Activated T-helper 17 cell treated with anti-CD3 and anti-CD28 coated beads, Interleukin-2, amount 50 U/mL, for 72 hours (primary cell): ENCODE results near the gene SPRED1. TPM values are rescaled to one million over a fixed set of nuclear protein-coding genes. Genes with fewer than 3 reads are reported as not detected.

Experiments used
- ATAC-seq: fragments of 150-1000 bp; cut with Tn5 transposase; replicated peaks from 2 replicates; pipeline ENCODE4 v1.10.0; 2021; ENCODE audit warnings: mild to moderate bottlenecking, moderate library complexity
- H3K27ac Mint-ChIP-seq: one replicate; pipeline ENCODE4 v1.8.0; 2022; ENCODE audit warnings: mixed read lengths
- H3K27me3 Mint-ChIP-seq: one replicate; pipeline ENCODE4 v1.8.0; 2022; ENCODE audit warnings: mixed read lengths
- H3K36me3 Mint-ChIP-seq: one replicate; pipeline ENCODE4 v1.8.0; 2022; ENCODE audit warnings: low read depth, mild to moderate bottlenecking, mixed read lengths
- H3K4me1 Mint-ChIP-seq: one replicate; pipeline ENCODE4 v1.8.0; 2022; ENCODE audit warnings: mixed read lengths
- H3K4me3 Mint-ChIP-seq: one replicate; pipeline ENCODE4 v1.8.0; 2022; ENCODE audit warnings: mild to moderate bottlenecking, mixed read lengths
- H3K9me3 Mint-ChIP-seq: one replicate; pipeline ENCODE4 v1.8.0; 2022; ENCODE audit warnings: mixed read lengths
- total RNA-seq, 2 donors: library from RNA; stranded (reverse); gene quantifications; one replicate each; pipeline ENCODE4 v1.2.3, GENCODE V29; 2022

SPRED1 gene
- total RNA-seq, 2 donors from 2014 or later, result 0.09 to 0.19 TPM

GRCh38 chr15:38281031-38281430 is 28.4 kb downstream of the SPRED1 start:
- Mint-ChIP-seq H3K36me3 (no peaks in the 10 kb centered on the region), H3K9me3 (no peaks in the 10 kb centered on the region), H3K4me3 (no peak overlapping the region), H3K27ac (no peak overlapping the region), H3K27me3 (peaks cover 28% of the 10 kb centered on the region), H3K4me1 (no peaks in the 10 kb centered on the region)
- ATAC-seq, result no peak

- H3K27ac Mint-ChIP-seq, result no peak overlapping the region
- no peaks in the 10 kb centered on the region for H3K4me1 Mint-ChIP-seq
- ATAC-seq, result no peak
- peaks cover 32% of the 10 kb centered on the region for H3K27me3 Mint-ChIP-seq
- H3K36me3 Mint-ChIP-seq, result no peaks in the 10 kb centered on the region
- H3K9me3 Mint-ChIP-seq, result no peaks in the 10 kb centered on the region
- no peak overlapping the region for H3K4me3 Mint-ChIP-seq
Observed at GRCh38 chr15:38283010-38283409, 30.4 kb downstream of the SPRED1 start.

GRCh38 chr15:38285456-38285855 is 32.8 kb downstream of the SPRED1 start:
- peaks cover 28% of the 10 kb centered on the region for H3K27me3 Mint-ChIP-seq
- no peaks in the 10 kb centered on the region for H3K4me1 Mint-ChIP-seq
- no peaks in the 10 kb centered on the region for H3K9me3 Mint-ChIP-seq
- H3K4me3 Mint-ChIP-seq, result no peak overlapping the region
- ATAC-seq, result no peak
- H3K27ac Mint-ChIP-seq, result no peak overlapping the region
- H3K36me3 Mint-ChIP-seq, result no peaks in the 10 kb centered on the region

GRCh38 chr15:38294126-38294525 is 41.5 kb downstream of the SPRED1 start:
- no peak for ATAC-seq
- no peaks in the 10 kb centered on the region for H3K36me3 Mint-ChIP-seq
- no peak overlapping the region for H3K4me3 Mint-ChIP-seq
- no peak overlapping the region for H3K27ac Mint-ChIP-seq
- no peaks in the 10 kb centered on the region for H3K4me1 Mint-ChIP-seq
- H3K9me3 Mint-ChIP-seq, result no peaks in the 10 kb centered on the region
- peaks cover 30% of the 10 kb centered on the region for H3K27me3 Mint-ChIP-seq

GRCh38 chr15:38297623-38298388 is 45.2 kb downstream of the SPRED1 start:
- H3K4me3 Mint-ChIP-seq, result no peak overlapping the region
- H3K36me3 Mint-ChIP-seq, result no peaks in the 10 kb centered on the region
- peaks cover 30% of the 10 kb centered on the region for H3K27me3 Mint-ChIP-seq
- H3K27ac Mint-ChIP-seq, result no peak overlapping the region
- no peaks in the 10 kb centered on the region for H3K9me3 Mint-ChIP-seq
- peak; percentile 84 for ATAC-seq
- H3K4me1 Mint-ChIP-seq, result no peaks in the 10 kb centered on the region

- ATAC-seq, result no peak
- no peaks in the 10 kb centered on the region for H3K4me1 Mint-ChIP-seq
- H3K4me3 Mint-ChIP-seq, result no peak overlapping the region
- H3K27ac Mint-ChIP-seq, result no peak overlapping the region
- no peaks in the 10 kb centered on the region for H3K9me3 Mint-ChIP-seq
- peaks cover 24% of the 10 kb centered on the region for H3K27me3 Mint-ChIP-seq
- H3K36me3 Mint-ChIP-seq, result no peaks in the 10 kb centered on the region
Observed at GRCh38 chr15:38299216-38299615, 46.6 kb downstream of the SPRED1 start.

- Mint-ChIP-seq H3K27me3 (peaks cover 29% of the 10 kb centered on the region), H3K9me3 (no peaks in the 10 kb centered on the region), H3K4me1 (no peaks in the 10 kb centered on the region), H3K36me3 (no peaks in the 10 kb centered on the region), H3K4me3 (no peak overlapping the region), H3K27ac (no peak overlapping the region)
- peak; percentile 58 for ATAC-seq
Observed at GRCh38 chr15:38300395-38300794, 47.8 kb downstream of the SPRED1 start.

- H3K36me3 Mint-ChIP-seq, result no peaks in the 10 kb centered on the region
- peaks cover 24% of the 10 kb centered on the region for H3K4me1 Mint-ChIP-seq
- ATAC-seq, result no peak
- peaks cover 34% of the 10 kb centered on the region for H3K27me3 Mint-ChIP-seq
- no peaks in the 10 kb centered on the region for H3K9me3 Mint-ChIP-seq
- H3K4me3 Mint-ChIP-seq, result no peak overlapping the region
- H3K27ac Mint-ChIP-seq, result no peak overlapping the region
Observed at GRCh38 chr15:38304481-38304880, 51.8 kb downstream of the SPRED1 start.

GRCh38 chr15:38307251-38307650 is 54.6 kb downstream of the SPRED1 start:
- ATAC-seq, result no peak
- Mint-ChIP-seq H3K4me1 (peaks cover 28% of the 10 kb centered on the region), H3K9me3 (no peaks in the 10 kb centered on the region), H3K27ac (no peak overlapping the region), H3K27me3 (peaks cover 46% of the 10 kb centered on the region), H3K4me3 (no peak overlapping the region), H3K36me3 (no peaks in the 10 kb centered on the region)

- Mint-ChIP-seq H3K9me3 (no peaks in the 10 kb centered on the region), H3K36me3 (no peaks in the 10 kb centered on the region), H3K4me1 (peaks cover 28% of the 10 kb centered on the region), H3K27ac (no peak overlapping the region), H3K4me3 (peak overlapping the region; percentile 39), H3K27me3 (peaks cover 49% of the 10 kb centered on the region)
- ATAC-seq, result no peak
Observed at GRCh38 chr15:38307861-38308641, 55.4 kb downstream of the SPRED1 start.

GRCh38 chr15:38308797-38309196 is 56.2 kb downstream of the SPRED1 start:
- H3K4me3 Mint-ChIP-seq, result peak overlapping the region; percentile 39
- peaks cover 28% of the 10 kb centered on the region for H3K4me1 Mint-ChIP-seq
- no peaks in the 10 kb centered on the region for H3K36me3 Mint-ChIP-seq
- H3K27me3 Mint-ChIP-seq, result peaks cover 51% of the 10 kb centered on the region
- peak; percentile 94 for ATAC-seq
- H3K27ac Mint-ChIP-seq, result peak overlapping the region; percentile 21
- no peaks in the 10 kb centered on the region for H3K9me3 Mint-ChIP-seq

GRCh38 chr15:38312190-38312589 is 59.6 kb downstream of the SPRED1 start:
- Mint-ChIP-seq H3K4me1 (peaks cover 22% of the 10 kb centered on the region), H3K27ac (no peak overlapping the region), H3K36me3 (no peaks in the 10 kb centered on the region), H3K9me3 (no peaks in the 10 kb centered on the region), H3K27me3 (peaks cover 41% of the 10 kb centered on the region), H3K4me3 (no peak overlapping the region)
- ATAC-seq, result no peak

GRCh38 chr15:38316311-38316710 is 63.7 kb downstream of the SPRED1 start:
- Mint-ChIP-seq H3K9me3 (no peaks in the 10 kb centered on the region), H3K36me3 (no peaks in the 10 kb centered on the region), H3K27ac (no peak overlapping the region), H3K4me1 (no peaks in the 10 kb centered on the region), H3K27me3 (peaks cover 34% of the 10 kb centered on the region), H3K4me3 (no peak overlapping the region)
- ATAC-seq, result no peak

GRCh38 chr15:38320181-38320580 is 67.5 kb downstream of the SPRED1 start:
- Mint-ChIP-seq H3K4me3 (no peak overlapping the region), H3K27me3 (peaks cover 18% of the 10 kb centered on the region), H3K36me3 (no peaks in the 10 kb centered on the region), H3K4me1 (no peaks in the 10 kb centered on the region), H3K27ac (no peak overlapping the region), H3K9me3 (no peaks in the 10 kb centered on the region)
- ATAC-seq, result no peak

GRCh38 chr15:38320866-38321265 is 68.2 kb downstream of the SPRED1 start:
- H3K36me3 Mint-ChIP-seq, result no peaks in the 10 kb centered on the region
- no peak for ATAC-seq
- H3K4me3 Mint-ChIP-seq, result no peak overlapping the region
- peaks cover 13% of the 10 kb centered on the region for H3K27me3 Mint-ChIP-seq
- no peak overlapping the region for H3K27ac Mint-ChIP-seq
- H3K4me1 Mint-ChIP-seq, result no peaks in the 10 kb centered on the region
- no peaks in the 10 kb centered on the region for H3K9me3 Mint-ChIP-seq
